Ramos (cell line): ENCODE measurements around the gene SLC46A1.

Source experiments
- in situ Hi-C: fragments of 300-500 bp; cut with MboI; formaldehyde crosslinking; loops from one replicate; pipeline ENCODE4 v1.14.3; 2022; ENCODE audit warnings: low sequenced_read_pairs; ENCODE audit not compliant: unreplicated experiment

The SLC46A1 gene

GRCh38 chr17:28405632-28406472 lies at the start of gene SLC46A1:
Gene SLC46A1, minus strand, starts transcription at chr17:28406212. Its CDS starts 98 bp downstream, at chr17:28406114.
- in situ Hi-C loops: loop anchor here (25.0 kb wide), 2 partner anchors 369 to 594 kb away; partner anchors contain the start of genes NLK and NOS2

DNA sequence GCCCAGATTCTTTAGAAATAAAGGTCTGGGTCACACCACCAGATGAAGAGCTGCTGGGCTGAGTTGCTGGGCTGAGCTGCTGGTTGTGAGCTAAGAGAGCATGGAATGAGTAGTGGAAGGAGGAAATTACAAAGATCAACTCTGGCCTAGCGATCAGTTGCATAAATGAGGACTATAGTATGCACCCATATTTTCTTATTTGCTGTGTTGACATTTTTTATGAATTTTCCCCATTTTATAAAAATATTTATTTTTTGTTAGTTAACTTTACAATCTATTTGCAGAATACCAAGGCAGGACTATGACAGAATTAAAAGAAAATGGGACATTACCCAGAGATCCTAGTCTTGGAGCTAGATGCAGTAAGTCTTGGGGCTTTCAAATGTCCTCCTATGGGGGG lies 43.8 kb upstream of the SLC46A1 start:
- in situ Hi-C loops: loop anchor here (25.0 kb wide), 1 partner anchor 513 kb away; no protein-coding TSS in a partner anchor

GRCh38 chr17:28447396-28447760 lies 41.4 kb upstream of the SLC46A1 start:
- in situ Hi-C loops: loop anchor here (25.0 kb wide), 1 partner anchor 510 kb away; no protein-coding TSS in a partner anchor

- in situ Hi-C loops: loop anchor here (25.0 kb wide), 1 partner anchor 510 kb away; no protein-coding TSS in a partner anchor
These were observed 40.8 kb upstream of the SLC46A1 start for GRCh38 chr17:28446716-28447395.

GRCh38 chr17:28443901-28444638 lies 38.1 kb upstream of the SLC46A1 start:
- in situ Hi-C loops: loop anchor here (25.0 kb wide), 1 partner anchor 507 kb away; no protein-coding TSS in a partner anchor

- in situ Hi-C loops: loop anchor here (25.0 kb wide), 1 partner anchor 497 kb away; no protein-coding TSS in a partner anchor
These were observed 28.3 kb upstream of the SLC46A1 start for GRCh38 chr17:28434326-28434725.

DNA sequence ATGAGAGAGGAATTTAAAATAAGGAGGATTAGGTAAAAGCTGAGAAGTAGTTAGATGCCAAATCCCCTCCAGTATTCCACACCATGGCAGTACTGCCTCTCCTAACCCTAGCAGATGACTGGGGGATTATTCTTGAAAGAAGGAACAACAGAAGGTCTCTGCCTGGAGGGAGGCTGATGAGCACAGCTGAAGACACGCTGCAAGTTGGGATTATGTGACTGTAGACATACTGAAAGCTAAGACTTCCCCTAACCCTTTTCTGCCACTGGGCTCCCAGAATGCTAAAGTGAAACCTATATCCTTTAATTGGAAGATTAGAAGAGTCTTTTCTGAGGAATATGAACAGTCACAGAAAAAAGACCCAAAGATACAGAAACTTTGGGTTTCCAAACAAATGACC lies 27.7 kb upstream of the SLC46A1 start:
- in situ Hi-C loops: loop anchor here (25.0 kb wide), 1 partner anchor 496 kb away; no protein-coding TSS in a partner anchor

- in situ Hi-C loops: loop anchor here (25.0 kb wide), 1 partner anchor 491 kb away; no protein-coding TSS in a partner anchor
These were observed 22.0 kb upstream of the SLC46A1 start for GRCh38 chr17:28427982-28428381.

- in situ Hi-C loops: loop anchor here (25.0 kb wide), 1 partner anchor 490 kb away; no protein-coding TSS in a partner anchor
These were observed 21.4 kb upstream of the SLC46A1 start for GRCh38 chr17:28427371-28427770.

DNA sequence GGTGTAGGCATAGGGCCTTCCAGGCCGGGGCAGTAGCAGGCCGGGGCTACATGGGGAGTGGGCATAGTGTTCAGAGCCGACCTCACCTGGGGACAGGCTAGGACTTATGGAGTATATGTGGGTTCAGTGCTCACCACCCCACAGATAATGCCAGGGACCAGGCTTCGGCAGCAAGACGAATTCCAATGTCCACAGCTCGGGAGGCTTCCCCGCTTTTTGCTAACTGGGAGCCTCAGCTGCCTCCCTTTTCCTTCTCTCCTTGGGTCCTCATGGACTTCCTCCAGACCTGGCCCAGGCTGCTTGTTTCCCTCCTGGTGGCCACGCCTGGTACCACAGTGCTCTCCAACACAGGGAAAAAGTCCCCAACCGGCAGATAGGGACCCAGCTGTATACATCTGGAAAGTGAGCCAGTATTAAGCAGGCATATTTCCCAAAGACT lies 20.1 kb upstream of the SLC46A1 start:
- in situ Hi-C loops: loop anchor here (25.0 kb wide), 1 partner anchor 489 kb away; no protein-coding TSS in a partner anchor

DNA sequence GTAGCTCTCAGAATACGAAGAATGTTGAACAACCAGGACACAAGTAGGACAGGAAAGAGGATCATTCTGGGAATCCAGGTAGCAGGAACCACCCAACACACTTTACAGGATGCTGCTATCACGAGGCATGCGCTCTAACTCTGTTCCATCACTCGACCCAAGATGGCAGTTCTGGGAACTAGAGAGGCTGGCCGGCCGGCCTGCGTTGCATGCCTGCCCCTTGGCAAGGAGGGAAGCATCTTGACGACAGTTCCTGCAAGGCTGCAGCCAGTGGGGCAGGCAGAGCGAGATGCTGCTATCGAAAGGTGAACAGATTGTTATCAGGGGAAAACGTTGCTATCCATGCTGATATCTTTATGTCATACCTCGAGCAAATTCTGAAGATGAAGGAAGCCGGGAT lies 19.2 kb upstream of the SLC46A1 start:
- in situ Hi-C loops: loop anchor here (25.0 kb wide), 1 partner anchor 488 kb away; no protein-coding TSS in a partner anchor

DNA sequence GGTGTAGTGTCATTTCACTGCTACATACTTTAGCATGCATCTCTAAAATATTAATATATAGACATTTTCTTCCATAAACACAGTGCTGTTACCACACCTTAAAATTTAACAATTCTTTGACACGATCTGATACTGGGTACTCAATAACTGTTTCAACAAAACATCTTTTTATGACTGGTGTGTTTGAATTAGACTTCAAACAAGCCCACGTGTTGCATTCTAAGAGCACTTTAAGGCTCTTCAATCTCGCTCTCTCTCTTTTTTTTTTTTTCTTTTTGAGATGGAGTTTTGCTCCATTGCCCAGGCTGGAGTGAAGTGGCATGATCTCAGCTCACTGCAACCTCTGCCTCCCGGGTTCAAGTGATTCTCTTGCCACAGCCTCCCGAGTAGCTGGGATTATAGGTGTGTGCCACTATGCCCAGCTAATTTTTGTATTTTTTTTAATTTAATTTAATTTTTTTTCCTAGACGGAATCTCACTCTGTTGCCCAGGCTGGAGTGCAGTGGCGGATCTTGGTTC lies 15.8 kb upstream of the SLC46A1 start:
- in situ Hi-C loops: loop anchor here (25.0 kb wide), 2 partner anchors 385 to 610 kb away; partner anchors contain the start of genes NLK and NOS2

DNA sequence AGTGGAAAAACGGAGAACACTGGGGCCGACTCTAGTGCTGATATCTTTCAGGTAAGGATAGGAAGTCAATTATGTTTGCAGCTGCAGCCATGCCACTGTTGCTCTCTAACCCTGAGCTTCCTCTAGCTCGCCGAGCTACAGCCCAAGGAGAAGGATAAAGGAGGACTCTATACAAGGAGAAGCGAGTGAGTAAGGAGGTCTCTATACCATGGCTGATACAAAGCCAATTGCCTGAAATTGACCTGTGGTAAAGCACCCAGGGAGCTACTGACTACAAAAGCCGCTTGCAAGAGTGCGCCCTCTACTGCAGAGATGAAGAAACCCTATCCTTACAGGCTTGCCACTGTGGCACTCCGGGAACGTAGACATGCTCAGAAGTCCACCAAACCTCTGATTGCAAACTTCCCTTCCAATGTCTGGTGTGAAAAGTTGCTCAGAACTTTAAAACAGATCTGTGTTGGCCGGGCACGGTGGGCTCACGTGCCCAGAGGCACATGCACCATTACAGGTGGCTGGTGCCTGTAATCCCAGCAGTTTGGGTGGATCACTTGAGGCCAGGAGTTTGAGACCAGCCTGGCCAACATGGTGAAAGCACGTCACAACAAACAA lies 10.8 kb upstream of the SLC46A1 start:
- in situ Hi-C loops: loop anchor here (25.0 kb wide), 2 partner anchors 380 to 605 kb away; partner anchors contain the start of genes NLK and NOS2

DNA sequence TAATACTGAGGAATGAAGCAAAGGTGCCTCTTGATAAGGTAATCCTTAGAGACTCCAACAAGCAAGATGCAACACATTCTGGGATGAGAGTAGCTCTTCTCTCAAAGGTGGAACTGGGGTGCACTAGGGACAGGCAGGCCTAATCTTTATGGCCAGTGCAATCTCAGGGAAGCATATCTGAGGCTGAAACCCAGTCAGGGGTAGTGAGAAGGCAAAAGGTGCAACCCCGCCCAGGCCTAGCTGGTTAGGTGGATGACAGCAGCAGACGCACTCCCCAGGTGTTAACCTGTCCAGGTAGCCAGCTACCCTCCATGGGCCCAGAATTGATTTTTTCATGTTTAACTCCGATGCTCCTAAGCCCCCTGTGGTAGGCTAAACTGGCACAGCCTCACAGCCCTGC lies 9.9 kb upstream of the SLC46A1 start:
- in situ Hi-C loops: loop anchor here (25.0 kb wide), 2 partner anchors 379 to 604 kb away; partner anchors contain the start of genes NLK and NOS2

DNA sequence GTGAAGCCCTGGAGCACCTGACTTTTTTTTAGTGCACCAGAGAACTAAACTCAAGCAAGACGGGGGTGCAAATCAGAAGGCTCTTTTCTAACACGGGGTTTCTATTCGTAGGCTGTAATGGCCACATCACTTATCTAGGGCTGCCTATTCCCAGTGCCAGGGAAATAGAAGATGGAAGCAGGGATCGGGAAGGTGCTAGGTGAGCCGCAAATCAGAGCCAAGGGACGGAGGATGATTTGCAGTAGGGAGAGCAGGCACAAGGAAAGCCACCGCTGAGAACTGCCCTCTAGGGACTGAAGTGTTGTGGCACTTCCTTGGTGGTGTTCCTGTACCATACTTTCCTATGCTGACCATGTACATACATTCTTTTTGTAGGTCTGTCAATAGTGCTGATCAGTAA lies 7.8 kb upstream of the SLC46A1 start:
- in situ Hi-C loops: loop anchor here (25.0 kb wide), 2 partner anchors 377 to 602 kb away; partner anchors contain the start of genes NLK and NOS2

DNA sequence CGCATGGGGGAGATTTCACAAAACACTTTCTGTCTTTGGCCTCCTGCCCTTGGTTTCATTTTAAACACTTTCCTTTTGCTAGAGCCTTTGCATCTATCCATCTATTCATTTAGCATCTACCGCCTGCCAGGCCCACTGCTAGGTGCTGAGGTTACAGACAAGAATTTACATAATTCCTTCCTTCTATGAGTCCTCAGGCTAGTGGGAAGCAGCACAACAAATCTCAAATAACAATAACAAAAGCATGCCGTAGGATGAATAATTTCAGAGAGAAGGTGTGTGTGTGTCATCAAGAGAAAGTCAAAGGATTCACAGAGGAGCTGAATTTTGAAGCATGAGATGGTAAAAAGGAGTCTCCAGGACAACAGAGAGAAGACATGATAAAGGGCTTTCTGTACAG lies 6.1 kb upstream of the SLC46A1 start:
- in situ Hi-C loops: loop anchor here (25.0 kb wide), 2 partner anchors 375 to 600 kb away; partner anchors contain the start of genes NLK and NOS2

GRCh38 chr17:28407974-28408306 lies 1.9 kb upstream of the SLC46A1 start:
- in situ Hi-C loops: loop anchor here (25.0 kb wide), 2 partner anchors 371 to 596 kb away; partner anchors contain the start of genes NLK and NOS2

DNA sequence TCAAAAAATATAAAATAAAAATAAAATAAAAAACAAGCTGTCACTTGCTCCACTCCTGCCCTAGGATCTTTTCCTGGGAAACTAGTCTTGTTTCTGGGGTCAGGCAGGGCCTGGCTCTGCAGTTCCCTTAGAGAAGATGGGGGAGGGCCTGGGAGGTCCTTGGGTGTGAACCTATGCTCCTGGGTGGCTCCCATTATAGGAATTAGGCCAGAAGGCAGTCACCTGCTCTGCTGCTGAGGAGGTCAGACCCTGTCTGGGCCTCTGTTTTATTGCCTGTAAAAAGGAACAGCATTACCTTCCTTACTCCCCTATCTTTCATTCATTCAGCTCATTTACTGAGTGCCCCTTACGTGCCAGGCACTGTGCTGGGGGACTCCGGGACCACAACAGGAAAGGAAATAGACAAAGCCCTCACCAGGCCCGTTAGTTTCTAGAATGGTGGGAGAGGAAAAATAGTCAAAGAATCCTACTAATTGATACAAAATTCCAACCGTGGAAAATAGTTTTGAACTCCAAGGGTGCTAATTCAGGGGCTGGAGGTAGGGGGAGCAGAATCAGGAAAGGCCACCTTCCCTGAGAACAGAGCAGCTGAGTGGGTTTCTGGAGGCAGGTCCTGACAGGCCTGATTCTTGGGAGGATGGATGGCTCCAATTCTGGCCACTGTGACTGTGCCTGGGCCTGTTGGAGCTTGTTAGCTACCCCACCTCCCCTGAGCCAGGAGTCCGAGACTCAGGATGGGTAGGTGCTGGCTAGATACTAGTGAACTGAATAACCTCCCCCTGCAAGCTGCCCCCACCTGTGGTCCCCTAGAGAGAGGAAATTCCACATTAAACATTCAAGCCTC lies 1.3 kb upstream of the SLC46A1 start:
- in situ Hi-C loops: loop anchor here (25.0 kb wide), 2 partner anchors 370 to 595 kb away; partner anchors contain the start of genes NLK and NOS2
